HUES48 (cell line): ENCODE results near the gene TNFRSF14.

Source experiments
- H3K27ac ChIP-seq: one replicate; pipeline ENCODE4 v1.7.0; 2013; ENCODE audit warnings: low read depth, low read length, inconsistent platforms
- H3K27me3 ChIP-seq: 2 replicates; pipeline ENCODE4 v1.6.1; 2013; ENCODE audit warnings: mild to moderate bottlenecking, low read length; ENCODE audit not compliant: control insufficient read depth, insufficient read depth
- H3K36me3 ChIP-seq: 2 replicates; pipeline ENCODE4 v1.6.1; 2013; ENCODE audit warnings: low read length; ENCODE audit not compliant: control insufficient read depth, insufficient read depth
- H3K4me1 ChIP-seq: 2 replicates; pipeline ENCODE4 v1.6.1; 2013; ENCODE audit warnings: mild to moderate bottlenecking, low read length; ENCODE audit not compliant: control insufficient read depth, insufficient read depth
- H3K4me3 ChIP-seq: 2 replicates; pipeline ENCODE4 v1.5.1; 2013; ENCODE audit warnings: mild to moderate bottlenecking, low read depth, low read length
- H3K9ac ChIP-seq: 2 replicates; pipeline ENCODE4 v1.6.1; 2013; ENCODE audit warnings: mild to moderate bottlenecking, low read depth, low read length, moderate library complexity
- H3K9me3 ChIP-seq: 2 replicates; pipeline ENCODE4 v1.6.1; 2013; ENCODE audit warnings: low read length; ENCODE audit not compliant: control insufficient read depth, insufficient read depth

Gene TNFRSF14

DNA sequence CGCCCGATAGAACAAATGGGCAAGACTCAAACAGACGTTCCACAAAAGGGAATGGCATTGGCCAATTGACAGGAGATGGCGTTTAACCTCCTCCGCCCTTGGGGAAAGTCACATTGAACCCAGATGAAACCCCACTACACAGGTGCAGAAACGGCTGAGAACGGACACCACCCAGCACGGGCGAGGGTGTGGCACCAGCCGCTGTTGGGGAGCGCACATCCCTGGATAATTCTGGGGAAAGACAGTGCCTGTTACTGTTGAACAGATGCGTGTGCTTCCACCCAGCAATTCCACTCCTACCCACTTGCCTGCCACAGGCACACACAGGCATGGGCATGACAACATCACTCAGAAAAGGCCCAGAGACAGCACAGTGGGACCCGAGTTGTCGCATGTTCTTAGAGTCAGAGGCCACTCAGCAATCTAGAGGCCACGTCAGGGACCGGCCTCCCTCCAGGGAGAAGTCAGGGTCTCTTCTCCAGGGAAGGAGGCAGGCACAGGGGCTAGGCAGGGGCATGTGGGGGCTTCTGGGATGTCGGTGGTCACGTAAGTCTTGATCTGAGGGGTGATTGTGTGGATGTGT lies 45.6 kb downstream of the TNFRSF14 start:
- Histone ChIP-seq H3K36me3 (no peaks in the 10 kb centered on the region), H3K4me3 (no peak overlapping the region), H3K27me3 (no peaks in the 10 kb centered on the region), H3K27ac (no peak overlapping the region), H3K9ac (no peak overlapping the region), H3K4me1 (no peaks in the 10 kb centered on the region), H3K9me3 (no peaks in the 10 kb centered on the region)

DNA sequence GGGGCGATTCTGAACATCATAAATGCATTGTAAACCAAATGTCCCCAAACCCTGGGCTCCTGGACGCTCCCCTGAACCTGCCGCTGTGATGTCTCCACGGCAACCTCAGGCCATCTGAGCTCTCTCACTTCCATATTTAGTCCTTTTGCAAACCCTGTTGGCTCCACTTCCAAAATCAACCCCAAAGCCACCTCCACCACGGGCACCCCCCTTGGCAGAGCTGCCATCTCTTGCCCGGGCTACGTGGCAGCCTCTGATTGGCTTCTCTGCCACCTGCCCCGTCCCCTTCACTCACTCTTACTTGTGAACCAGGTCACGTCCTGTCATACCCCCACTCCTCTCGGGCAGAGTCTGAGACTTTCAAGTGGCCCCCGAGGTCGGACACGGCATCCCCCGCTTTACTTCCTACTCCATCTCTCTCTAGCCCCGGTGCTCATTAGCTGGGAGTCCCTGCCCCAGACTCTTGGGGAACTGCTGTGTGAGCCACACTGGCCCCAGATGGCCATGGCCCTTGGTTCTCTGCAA lies 46.2 kb downstream of the TNFRSF14 start:
- no peaks in the 10 kb centered on the region for H3K9me3 ChIP-seq

GRCh38 chr1:2602866-2603520 lies 46.8 kb downstream of the TNFRSF14 start:
- H3K4me3 ChIP-seq = no peak overlapping the region
- no peak overlapping the region for H3K9ac ChIP-seq
- no peaks in the 10 kb centered on the region for H3K36me3 ChIP-seq
- no peaks in the 10 kb centered on the region for H3K27me3 ChIP-seq
- no peaks in the 10 kb centered on the region for H3K9me3 ChIP-seq
- no peaks in the 10 kb centered on the region for H3K4me1 ChIP-seq
- H3K27ac ChIP-seq = no peak overlapping the region

More for the DNA sequence above, 46.2 kb downstream of the TNFRSF14 start:
- H3K4me1 ChIP-seq = no peaks in the 10 kb centered on the region
- no peaks in the 10 kb centered on the region for H3K36me3 ChIP-seq
- no peaks in the 10 kb centered on the region for H3K27me3 ChIP-seq
- H3K27ac ChIP-seq = no peak overlapping the region
- H3K4me3 ChIP-seq = no peak overlapping the region
- no peak overlapping the region for H3K9ac ChIP-seq

DNA sequence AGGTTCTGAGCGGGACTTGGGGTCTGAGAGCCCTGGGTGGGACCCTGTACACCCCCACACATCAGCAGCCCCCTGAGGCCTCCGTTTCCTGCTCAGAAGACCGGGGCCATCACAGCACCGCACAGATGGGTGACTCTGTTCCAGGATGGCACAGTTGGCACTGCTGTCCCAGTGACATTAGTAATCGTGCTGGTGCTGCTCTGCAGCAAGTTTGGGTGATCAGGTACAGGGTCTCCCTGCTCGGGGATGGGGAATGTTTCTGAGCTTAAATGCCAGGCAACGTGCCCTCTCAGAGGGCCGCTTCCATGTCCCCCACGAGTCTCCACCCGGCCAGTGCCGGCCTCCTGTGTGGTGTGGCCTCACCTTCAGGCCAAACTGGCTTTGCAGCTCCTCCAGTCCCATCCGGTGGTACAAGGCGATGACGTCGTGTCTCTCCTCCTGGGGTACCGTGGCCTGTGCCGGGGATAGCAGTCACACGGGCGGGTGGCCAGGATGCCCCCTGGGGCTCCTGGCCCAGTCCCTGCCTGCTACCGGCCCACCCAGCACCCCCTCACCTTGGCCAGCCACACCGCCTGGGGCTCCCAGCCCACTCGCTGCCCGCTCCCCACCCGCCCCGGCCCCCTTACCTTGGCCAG lies 47.5 kb downstream of the TNFRSF14 start:
- Histone ChIP-seq H3K27me3 (no peaks in the 10 kb centered on the region), H3K9me3 (no peaks in the 10 kb centered on the region), H3K9ac (no peak overlapping the region), H3K27ac (no peak overlapping the region), H3K4me1 (no peaks in the 10 kb centered on the region), H3K36me3 (no peaks in the 10 kb centered on the region), H3K4me3 (no peak overlapping the region)

GRCh38 chr1:2604156-2604843 lies 48.1 kb downstream of the TNFRSF14 start:
- Histone ChIP-seq H3K27me3 (no peaks in the 10 kb centered on the region), H3K36me3 (no peaks in the 10 kb centered on the region), H3K4me1 (no peaks in the 10 kb centered on the region), H3K9me3 (no peaks in the 10 kb centered on the region), H3K27ac (no peak overlapping the region), H3K4me3 (no peak overlapping the region), H3K9ac (no peak overlapping the region)

DNA sequence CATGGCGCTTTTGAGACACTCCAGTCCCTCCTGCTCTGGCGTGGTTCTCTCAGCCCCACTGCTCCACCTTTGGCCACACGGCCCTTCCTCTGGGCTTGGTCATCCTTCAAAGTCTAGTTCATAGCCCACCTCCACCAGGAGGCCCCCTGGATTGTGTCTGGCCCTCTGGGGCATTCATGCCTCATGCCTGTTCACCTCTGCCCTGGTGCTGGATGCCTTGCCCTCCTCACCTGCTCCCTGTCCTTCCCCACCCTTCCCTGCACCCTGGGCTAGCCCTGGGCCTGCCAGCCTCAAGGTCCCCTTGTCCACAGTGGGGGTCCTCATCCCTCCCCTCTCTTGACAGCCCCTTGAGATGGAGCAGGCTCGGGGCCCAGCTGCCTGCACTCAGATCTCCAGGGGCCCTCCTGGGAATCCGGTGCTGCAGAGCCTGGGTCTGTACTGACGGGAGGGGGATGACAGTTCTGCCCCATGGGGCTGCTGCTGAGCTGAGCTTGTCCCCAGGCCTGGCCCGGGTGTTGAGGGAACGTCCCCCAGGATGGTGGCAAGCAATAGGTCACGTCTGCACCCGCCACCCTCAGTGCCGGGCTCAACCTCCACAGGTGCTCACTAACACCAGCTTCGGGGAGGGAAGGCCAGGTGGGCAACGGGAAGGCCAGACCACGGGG lies 48.8 kb downstream of the TNFRSF14 start:
- Histone ChIP-seq H3K4me3 (no peak overlapping the region), H3K36me3 (no peaks in the 10 kb centered on the region), H3K9me3 (no peaks in the 10 kb centered on the region), H3K27ac (no peak overlapping the region), H3K4me1 (no peaks in the 10 kb centered on the region), H3K9ac (no peak overlapping the region), H3K27me3 (no peaks in the 10 kb centered on the region)

DNA sequence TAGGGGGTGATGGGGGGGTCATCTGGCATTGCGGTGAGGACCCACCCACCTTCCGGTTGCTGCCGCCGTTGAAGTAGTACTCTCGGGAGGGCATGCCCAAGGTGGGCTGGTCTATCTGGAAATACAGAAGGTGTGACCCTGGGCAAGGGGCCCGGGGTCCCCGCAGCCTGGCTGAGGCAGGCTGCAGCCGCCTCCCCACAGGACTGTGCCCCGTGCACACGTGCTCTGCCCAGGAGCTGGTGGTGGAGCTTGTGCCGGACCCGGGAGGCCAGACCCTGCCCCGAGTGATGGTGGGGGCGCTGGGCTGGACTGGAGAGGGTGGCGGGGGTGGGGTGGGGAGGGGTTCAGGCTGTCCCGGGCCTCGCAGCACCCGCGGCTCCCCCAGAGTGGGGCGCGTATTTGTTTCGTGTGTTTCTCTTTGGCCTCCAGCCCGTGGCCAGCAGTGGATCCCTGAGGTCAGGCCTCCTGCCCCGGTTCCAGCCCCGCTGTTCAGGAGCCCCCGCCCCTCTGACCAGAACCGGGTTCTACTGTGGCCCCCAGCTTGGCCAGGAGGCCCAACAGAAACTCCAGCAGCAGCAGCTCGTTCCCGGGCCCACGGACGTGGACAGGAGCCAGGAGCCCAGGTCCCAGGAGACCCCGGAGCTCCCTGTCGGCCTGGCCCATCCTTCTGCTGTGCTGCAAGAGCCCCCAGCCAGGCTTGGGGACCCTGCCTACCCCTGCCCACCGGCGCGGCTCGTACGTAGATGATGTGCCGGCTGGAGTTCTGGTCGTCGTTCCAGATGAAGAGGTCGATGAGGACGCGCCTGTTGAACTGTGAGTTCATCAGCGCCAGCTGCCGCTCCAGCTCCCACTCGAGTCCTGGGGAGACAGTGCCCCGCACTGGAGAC lies 49.6 kb downstream of the TNFRSF14 start:
- H3K27me3 ChIP-seq = no peaks in the 10 kb centered on the region
- no peak overlapping the region for H3K9ac ChIP-seq
- H3K27ac ChIP-seq = no peak overlapping the region
- H3K36me3 ChIP-seq = no peaks in the 10 kb centered on the region
- H3K9me3 ChIP-seq = no peaks in the 10 kb centered on the region
- no peaks in the 10 kb centered on the region for H3K4me1 ChIP-seq
- H3K4me3 ChIP-seq = no peak overlapping the region

- Histone ChIP-seq H3K27ac (no peak overlapping the region), H3K4me3 (no peak overlapping the region), H3K27me3 (no peaks in the 10 kb centered on the region), H3K9ac (no peak overlapping the region), H3K4me1 (peaks cover 1% of the 10 kb centered on the region; the same call in 1 of the 2 replicates), H3K36me3 (no peaks in the 10 kb centered on the region), H3K9me3 (no peaks in the 10 kb centered on the region)
Measured at GRCh38 chr1:2606396-2606880, 50.3 kb downstream of the TNFRSF14 start.

- Histone ChIP-seq H3K36me3 (no peaks in the 10 kb centered on the region), H3K27ac (no peak overlapping the region), H3K27me3 (no peaks in the 10 kb centered on the region), H3K4me3 (no peak overlapping the region), H3K4me1 (peaks cover 4% of the 10 kb centered on the region; the same call in 1 of the 2 replicates), H3K9ac (no peak overlapping the region), H3K9me3 (no peaks in the 10 kb centered on the region)
Measured at GRCh38 chr1:2606881-2607621, 50.9 kb downstream of the TNFRSF14 start.
